ENCODE measurements around the gene ZBTB39. TPM values are rescaled to one million over a fixed set of nuclear protein-coding genes. Genes with fewer than 3 reads are reported as not detected.

ZBTB39 gene
- total and polyA plus RNA-seq, 2 of the 8 experiments (the other 6 are each of a cell fraction or from before 2014, with no cell fraction given), result 19.3 to 25.0 TPM

DNA sequence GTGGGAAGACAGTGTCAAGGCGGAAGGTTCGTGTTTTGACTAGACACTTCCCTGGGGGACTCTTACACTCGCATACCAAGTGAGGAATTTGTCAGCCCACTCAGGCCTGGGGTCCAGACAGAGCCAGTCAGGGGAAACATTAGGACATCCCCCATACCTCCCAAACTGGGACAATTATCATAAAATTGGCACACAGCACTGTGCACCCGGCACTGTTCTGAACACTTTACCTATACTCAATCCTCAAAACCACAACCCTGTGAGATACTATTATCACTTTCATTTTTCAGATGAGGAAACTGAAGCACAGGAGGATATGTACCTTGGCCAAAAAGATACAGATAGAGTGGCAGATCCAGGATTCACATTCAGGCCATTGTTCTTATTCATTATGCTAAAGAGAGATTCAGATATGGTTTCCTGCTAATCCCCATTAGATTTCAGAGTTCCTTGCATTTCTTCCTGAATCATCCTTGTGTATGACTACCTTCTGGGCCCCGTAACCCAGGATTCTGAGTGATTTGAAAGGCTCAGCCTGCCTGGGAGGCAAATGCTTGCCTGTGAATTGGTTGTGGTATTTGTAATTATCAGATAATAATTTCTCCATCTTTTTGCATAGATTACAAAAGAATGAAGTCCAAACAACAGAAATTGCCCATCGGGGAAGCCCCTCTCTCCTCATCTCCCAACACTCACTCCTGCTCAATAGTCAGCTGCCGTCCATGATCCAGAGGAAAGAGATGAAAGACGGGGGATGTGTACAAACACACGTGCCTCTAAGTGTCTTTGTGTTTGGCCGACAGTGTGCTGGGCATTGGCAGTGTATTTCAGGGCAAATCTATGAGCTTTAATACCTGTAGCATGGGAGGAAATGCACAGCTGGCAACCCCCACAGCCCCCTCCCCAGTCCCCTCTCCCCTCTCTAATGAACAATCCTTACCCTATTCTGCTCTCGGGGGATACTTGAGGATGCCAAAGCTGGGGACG, 5.4 kb upstream of the ZBTB39 start:
- H3K4me2 ChIP-seq (ENCODE audit: insufficient read depth in 1 of 2, low read depth in 2 of 2, low read length in 2 of 2), result no peak overlapping the region; a peak in 1 of 4 replicates
- peaks cover 6 to 20% (median 15%) of the 10 kb centered on the region in 4 experiments for H3K4me1 ChIP-seq (replicated peaks in 1 of 4; ENCODE audit: control insufficient read depth in 3 of 4, insufficient read depth in 4 of 4, low read length in 3 of 4)
- H2AK5ac ChIP-seq (ENCODE audit: low read depth, low read length), result no peak overlapping the region
- no peak overlapping the region for H3K4ac ChIP-seq (replicated peaks; ENCODE audit: insufficient read length, low read depth, low read length)
- no peaks in the 10 kb centered on the region for H3K27me3 ChIP-seq (replicated peaks in 1 of 4; ENCODE audit: control insufficient read depth in 3 of 4, extremely low read depth in 1 of 4, insufficient read depth in 3 of 4, low read length in 3 of 4)
- H3K23ac ChIP-seq (ENCODE audit: insufficient read length), result no peak overlapping the region
- H2BK12ac ChIP-seq (ENCODE audit: low read depth, low read length), result no peak overlapping the region
- H3K27ac ChIP-seq (ENCODE audit: low read depth, low read length), result no peak overlapping the region
- no peak overlapping the region for H2BK120ac ChIP-seq (replicated peaks; ENCODE audit: low read depth, low read length)
- ChIA-PET POLR2A (ENCODE audit: partially characterized antibody) (interaction anchor here (0.6 to 3.7 kb wide), 6 partner anchors 8 to 233 kb away, joined by 3 to 17 read pairs (median 4); partner anchors contain the start of genes LRP1 and STAT6), CTCF (ENCODE audit: partially characterized antibody) (interaction anchor here (0.7 to 4.8 kb wide), 17 partner anchors 8 to 172 kb away, joined by 3 to 45 read pairs (median 4); partner anchors contain the start of gene STAT6)
- H2BK20ac ChIP-seq (ENCODE audit: low read length), result 0 out of 2 replicates have a peak overlapping the region, but pooled peaks have one; percentile 13
- no peak overlapping the region for H4K91ac ChIP-seq (replicated peaks; ENCODE audit: insufficient read length, low read length)
- H3K9ac ChIP-seq (replicated peaks in 1 of 4; ENCODE audit: extremely low read depth in 1 of 4, low read depth in 3 of 4, low read length in 3 of 4), result no peak overlapping the region
- H4K20me1 ChIP-seq (replicated peaks in 1 of 2; ENCODE audit: control insufficient read depth in 1 of 2, insufficient read depth in 2 of 2, low read length in 2 of 2), result no peaks in the 10 kb centered on the region
- H3K79me1 ChIP-seq (ENCODE audit: low read depth, low read length), result no peaks in the 10 kb centered on the region
- FAIRE-seq, result no peak
- no peak overlapping the region for H2AFZ ChIP-seq (ENCODE audit: low read length)
- H2BK15ac ChIP-seq (ENCODE audit: low read length), result no peak overlapping the region
- no peak overlapping the region for H3K18ac ChIP-seq (ENCODE audit: extremely low read depth, low read length)
- H3K14ac ChIP-seq (ENCODE audit: insufficient read length), result no peak overlapping the region
- no peaks in the 10 kb centered on the region; a peak in 1 of 8 replicates for H3K36me3 ChIP-seq (ENCODE audit: control insufficient read depth in 2 of 4, insufficient read depth in 4 of 4, low read length in 3 of 4)
- H4K8ac ChIP-seq (ENCODE audit: extremely low read depth, insufficient read depth, low read length), result no peak overlapping the region
- no peaks in the 10 kb centered on the region for H3K79me2 ChIP-seq (ENCODE audit: control insufficient read depth in 1 of 2, insufficient read depth in 2 of 2, low read length in 2 of 2)
- H3K4me3 ChIP-seq (ENCODE audit: extremely low read depth in 1 of 4, insufficient read depth in 2 of 4, low read depth in 3 of 4, low read length in 4 of 4), result no peak overlapping the region
- H2BK5ac ChIP-seq (ENCODE audit: low read depth, low read length), result no peak overlapping the region
- no peaks in the 10 kb centered on the region; the same call in 1 of the 2 replicates for H3K23me2 ChIP-seq (ENCODE audit: low read depth, low read length)
- H3K9me3 ChIP-seq (ENCODE audit: insufficient read depth in 2 of 2, low read depth in 1 of 2, low read length in 1 of 2), result no peaks in the 10 kb centered on the region
- H4K5ac ChIP-seq (ENCODE audit: insufficient read length, low read depth, low read length), result no peak overlapping the region
- no peak overlapping the region for H3K56ac ChIP-seq (replicated peaks; ENCODE audit: insufficient read length, low read depth, low read length)
- no peak for DNase-seq (ENCODE audit: low read depth in 1 of 2, low spot score in 2 of 2)
- 84% methylated on average over 12 of the region's 12 CpGs; no CpG with 5 or more reads in 1 of the 2 experiments for WGBS, 2 experiments (ENCODE audit: extremely low coverage in 1 of 2, insufficient coverage in 1 of 2, insufficient read length in 1 of 2, insufficient replicate concordance in 2 of 2, low coverage in 1 of 2, low lambda C conversion rate in 2 of 2, missing lambda C conversion rate in 1 of 2)

All from H1 (cell line).